ENCODE measurements around the gene CCDC81.

- no peak for TF ChIP-seq CTCF (IDR thresholded peaks at IDR 0.05)
- TF ChIP-seq REST (IDR thresholded peaks at IDR 0.05; ENCODE audit: insufficient read depth in 1 of 2, low read depth in 2 of 2, low read length in 1 of 2): no peak
These were observed 43.8 kb downstream of the CCDC81 start for GRCh38 chr11:86418513-86418912.
